GM19468 (cell line): ENCODE results near the gene PGLYRP2.

Experiments used
- ATAC-seq: cut with Tn5 transposase; IDR thresholded peaks from one replicate; pipeline ENCODE4 v1.9.1; 2021; ENCODE audit warnings: mild to moderate bottlenecking, moderate library complexity, moderate number of reproducible peaks; ENCODE audit not compliant: unreplicated experiment; ENCODE audit errors: extremely low read depth

Gene PGLYRP2

GRCh38 chr19:15442142-15442920 is 37.0 kb downstream of the PGLYRP2 start:
- ATAC-seq: no peak

DNA sequence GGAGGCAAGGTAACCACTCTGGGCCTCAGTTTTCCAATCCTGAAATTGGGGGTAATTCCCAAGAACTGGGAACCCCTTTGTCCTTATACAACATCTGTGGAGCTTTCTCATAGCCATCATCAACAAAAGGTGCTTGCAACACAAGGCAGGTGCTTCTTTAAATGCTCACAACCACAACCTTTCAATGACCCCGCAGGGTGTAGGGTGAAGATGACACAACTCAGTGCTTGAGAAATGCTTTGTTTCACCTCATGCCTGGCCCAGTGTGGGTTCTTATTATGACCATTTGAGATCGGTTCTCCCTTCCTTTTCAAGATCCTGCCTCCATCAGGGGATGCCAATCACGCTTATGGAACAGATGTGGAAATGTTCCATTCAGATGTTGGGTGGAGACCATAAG is 38.0 kb downstream of the PGLYRP2 start:
- no peak for ATAC-seq

DNA sequence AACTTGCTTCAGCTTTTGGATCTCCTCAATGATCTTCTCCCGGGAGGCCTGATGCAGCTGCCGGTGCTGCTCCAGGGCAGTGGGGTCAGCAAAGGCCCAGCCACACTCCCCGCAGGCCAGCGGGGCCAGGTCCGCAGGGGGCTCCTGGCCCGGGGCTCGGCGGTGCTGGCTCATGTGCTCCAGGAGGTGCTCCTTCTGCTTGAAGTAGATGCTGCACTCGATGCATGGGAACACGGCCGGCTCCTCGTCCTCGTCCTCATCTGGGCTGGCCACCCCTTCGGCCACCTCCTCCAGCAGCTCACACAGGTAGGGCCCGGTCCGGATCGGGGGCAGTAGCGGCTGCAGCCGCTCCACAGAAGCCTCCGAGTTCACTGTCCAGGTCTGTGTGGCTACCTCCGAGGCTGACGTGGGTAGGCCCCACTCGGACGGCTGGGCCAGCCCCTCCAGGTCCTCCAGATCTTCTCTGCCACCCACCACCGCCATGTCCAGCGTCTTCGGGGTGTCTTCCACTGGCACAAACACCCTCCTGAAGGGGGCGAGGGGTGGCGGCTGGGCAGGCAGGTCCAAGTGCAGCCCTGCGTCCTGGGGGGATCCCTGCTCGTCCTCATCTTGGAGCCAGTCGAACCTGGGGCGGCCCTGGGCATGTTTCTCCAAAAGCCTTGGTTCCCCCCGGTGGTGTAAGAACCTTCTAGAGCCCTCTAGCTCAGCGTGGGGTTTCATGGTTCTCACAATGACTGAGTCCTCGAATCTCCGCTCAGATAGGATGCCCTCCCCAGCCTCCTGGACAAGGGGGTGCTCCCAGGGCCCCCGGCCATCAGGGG is 39.3 kb downstream of the PGLYRP2 start:
- ATAC-seq: no peak

- ATAC-seq: no peak
These were observed 40.1 kb downstream of the PGLYRP2 start for GRCh38 chr19:15439078-15439799.

GRCh38 chr19:15438577-15438976 is 40.7 kb downstream of the PGLYRP2 start:
- no peak for ATAC-seq

DNA sequence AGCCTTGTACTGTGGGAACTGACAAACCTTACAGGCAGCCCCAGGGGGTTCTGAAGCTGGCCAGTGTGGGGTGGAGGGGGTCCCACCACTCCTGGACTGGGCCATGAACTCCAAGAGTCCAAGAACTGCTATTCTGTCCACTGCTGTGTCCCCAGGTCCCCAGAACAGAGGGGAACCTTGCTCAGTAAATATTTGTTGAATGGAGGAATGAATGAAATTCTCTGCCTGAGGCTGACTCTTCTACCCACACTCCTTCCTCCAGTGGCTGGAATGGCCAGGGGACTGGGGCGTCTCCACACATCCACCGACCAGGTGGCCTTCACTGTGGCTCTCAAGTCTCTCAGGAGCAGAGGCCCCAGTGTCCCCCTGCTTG is 41.2 kb downstream of the PGLYRP2 start:
- ATAC-seq: no peak

GRCh38 chr19:15437355-15438123 is 41.8 kb downstream of the PGLYRP2 start:
- ATAC-seq: no peak

DNA sequence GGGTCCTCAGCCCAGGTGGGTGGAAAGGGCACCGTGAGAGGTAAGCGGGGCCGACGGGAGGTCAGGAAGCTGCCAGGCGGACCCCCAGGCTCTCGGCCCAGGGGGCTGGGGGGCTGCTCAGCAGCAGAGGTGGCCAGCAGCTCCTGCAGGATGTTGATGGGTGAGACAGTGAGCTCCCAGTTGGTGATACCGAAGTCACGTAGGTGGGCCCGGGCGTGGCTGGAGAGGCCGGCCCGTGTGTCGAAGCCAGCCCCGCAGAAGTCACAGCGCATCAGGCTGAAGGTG is 42.5 kb downstream of the PGLYRP2 start:
- no peak for ATAC-seq

GRCh38 chr19:15436012-15436825 is 43.1 kb downstream of the PGLYRP2 start:
- no peak for ATAC-seq

- no peak for ATAC-seq
These were observed 45.7 kb downstream of the PGLYRP2 start for GRCh38 chr19:15433519-15434069.

- ATAC-seq: no peak
These were observed 46.4 kb downstream of the PGLYRP2 start for GRCh38 chr19:15432629-15433518.

DNA sequence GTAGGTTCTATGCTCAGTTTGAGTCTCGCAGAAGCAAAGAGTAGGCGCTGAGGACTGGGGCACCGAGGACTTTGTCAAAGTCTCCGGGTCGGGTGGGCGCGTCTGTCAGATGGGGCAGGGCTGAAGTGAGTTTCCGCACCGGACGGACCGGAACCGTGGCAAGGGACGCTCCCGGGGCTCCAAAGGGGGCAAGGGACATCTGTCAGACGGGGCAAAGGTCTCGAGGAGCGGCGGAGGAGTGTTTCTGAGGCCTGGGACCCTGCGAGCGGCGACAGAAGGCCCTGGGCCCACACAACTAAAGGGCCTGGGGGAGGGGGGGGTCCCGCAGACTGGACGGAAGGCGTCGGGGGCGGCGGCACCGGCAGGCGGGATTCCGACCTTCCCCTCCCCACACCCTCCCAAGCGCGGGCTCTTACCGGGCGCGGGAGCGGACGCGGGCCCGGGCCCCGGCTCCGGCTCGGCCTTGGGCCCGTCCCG is 47.2 kb downstream of the PGLYRP2 start:
- ATAC-seq: no peak

- no peak for ATAC-seq
These were observed 47.8 kb downstream of the PGLYRP2 start for GRCh38 chr19:15431396-15432017.

DNA sequence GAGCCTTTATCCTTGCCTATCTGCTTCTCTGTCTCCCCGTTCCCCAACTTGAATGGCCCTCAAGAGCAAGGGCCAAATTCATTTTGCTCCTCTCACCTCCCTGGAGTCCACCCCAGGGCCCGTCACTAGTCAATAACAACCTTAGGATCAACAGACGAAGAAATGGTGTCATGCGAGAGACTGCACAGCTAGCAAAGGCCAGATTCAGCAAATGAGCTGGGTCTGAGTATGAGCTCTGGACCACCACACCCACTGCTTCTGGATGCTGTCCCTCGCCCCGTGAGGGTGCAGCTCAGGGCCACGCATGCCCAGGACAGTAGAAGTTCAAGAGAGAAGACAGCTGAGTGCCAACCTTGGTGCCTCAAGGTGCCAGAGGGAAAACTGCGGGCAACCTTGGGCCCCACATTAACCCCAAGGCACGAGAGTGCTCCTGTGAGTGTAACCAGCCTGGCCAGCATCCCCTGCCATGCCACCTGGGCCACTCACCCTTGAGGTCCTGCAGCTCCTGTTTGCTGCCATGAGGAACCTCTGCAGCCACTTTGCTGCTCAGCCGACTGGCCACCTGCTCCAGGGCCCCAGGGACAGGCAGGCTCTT is 48.7 kb downstream of the PGLYRP2 start:
- ATAC-seq: no peak

GRCh38 chr19:15429825-15430467 is 49.4 kb downstream of the PGLYRP2 start:
- no peak for ATAC-seq

- ATAC-seq: no peak
These were observed 50.1 kb downstream of the PGLYRP2 start for GRCh38 chr19:15428956-15429824.
